Dermis blood vessel endothelial cell (primary cell): ENCODE measurements around the gene HAND2. TPM values are rescaled to one million over a fixed set of nuclear protein-coding genes. Genes with fewer than 3 reads are reported as not detected.
A peak's percentile ranks its signal among the peaks of the same experiment; 100 is the strongest.

Experiments
- DNase-seq: peaks from one replicate; pipeline ENCODE4 v3.0.0; 2010
- total RNA-seq: library from RNA; depleted of rRNA; stranded (reverse); fragments of >200 nt; gene quantifications from 2 replicates; pipeline ENCODE4 v1.2.3, GENCODE V29; 2014

HAND2 gene
- total RNA-seq, 1 donor from 2014 or later, result not detected

DNA sequence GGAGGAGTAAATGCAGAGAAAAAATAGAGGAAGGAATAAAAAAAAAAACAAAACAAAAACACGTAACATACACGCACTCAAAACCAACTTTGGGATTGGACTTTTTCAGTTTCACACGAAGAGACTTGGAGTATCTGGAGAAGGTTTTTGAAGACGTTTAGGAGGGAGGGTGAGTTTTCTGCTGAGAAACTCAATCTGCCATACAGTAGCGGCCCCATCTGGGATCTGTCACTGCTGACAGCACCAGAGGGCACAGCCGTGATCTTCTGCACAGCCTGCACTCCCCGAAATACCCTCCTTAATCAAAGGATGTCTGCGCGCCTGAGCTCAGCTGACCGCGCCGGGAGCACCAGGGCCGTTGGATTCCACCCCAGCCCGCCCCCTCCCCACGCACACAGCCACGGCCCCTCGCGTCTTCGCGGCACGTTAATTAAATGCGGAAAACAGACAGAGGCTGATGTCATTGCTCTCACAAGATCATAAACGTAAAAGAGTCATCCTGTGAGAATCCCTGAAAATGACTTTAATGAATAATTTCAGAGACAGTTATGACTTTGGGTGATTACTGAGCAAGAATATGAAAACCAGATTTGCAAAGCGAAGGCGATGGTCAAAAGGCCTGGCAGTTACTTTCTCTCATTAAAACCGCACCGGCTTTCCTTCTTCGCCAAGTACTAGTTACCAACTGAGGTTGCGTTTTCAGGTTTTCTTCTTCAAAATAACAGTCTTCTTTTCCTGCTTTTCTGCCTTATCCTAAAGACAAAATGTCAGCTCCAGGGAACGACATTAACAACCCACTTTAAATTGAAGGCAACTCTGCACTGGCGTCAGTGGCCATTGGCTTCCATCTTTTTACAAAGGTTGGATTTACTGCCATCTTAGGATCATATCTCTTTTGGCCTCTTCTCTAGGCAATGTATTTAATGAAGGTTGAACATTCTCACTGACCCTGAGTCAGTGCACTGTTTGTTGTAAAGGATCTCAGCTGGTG lies 10.6 kb downstream of the HAND2 start:
- no peak for DNase-seq

DNA sequence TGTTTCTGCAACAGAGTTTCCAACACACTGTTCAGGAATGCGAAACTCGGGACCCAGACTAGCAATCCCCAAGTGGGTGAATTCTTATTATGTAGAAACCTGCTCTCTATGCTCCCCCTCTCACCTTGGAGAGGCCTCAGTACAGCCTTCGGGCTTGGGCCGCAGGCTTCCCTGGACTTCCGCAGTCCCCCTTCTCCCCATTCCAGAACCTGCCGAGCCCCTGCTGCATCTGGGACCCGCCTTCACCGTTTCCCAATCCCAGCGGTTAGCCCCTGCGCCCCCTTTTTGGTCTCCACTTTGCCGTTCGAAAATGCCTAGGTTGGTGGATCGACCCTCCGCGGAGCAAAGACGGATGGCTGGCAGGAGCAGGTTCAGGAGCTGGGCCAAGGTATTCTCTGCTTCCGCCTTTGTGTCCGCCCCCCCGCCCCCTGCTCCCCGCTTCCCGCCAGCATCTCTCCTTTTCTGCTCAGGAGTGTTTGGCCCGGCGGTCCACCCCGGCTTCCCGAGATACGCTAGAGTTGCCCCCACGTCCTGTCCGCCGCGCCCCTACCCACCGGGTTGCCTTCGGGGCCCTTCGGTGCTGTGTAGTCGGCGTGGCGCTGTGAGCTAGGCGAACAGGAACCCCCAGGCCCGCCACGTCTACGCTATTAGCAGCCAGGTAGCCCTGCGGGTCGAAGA lies 11.5 kb downstream of the HAND2 start:
- no peak for DNase-seq

DNA sequence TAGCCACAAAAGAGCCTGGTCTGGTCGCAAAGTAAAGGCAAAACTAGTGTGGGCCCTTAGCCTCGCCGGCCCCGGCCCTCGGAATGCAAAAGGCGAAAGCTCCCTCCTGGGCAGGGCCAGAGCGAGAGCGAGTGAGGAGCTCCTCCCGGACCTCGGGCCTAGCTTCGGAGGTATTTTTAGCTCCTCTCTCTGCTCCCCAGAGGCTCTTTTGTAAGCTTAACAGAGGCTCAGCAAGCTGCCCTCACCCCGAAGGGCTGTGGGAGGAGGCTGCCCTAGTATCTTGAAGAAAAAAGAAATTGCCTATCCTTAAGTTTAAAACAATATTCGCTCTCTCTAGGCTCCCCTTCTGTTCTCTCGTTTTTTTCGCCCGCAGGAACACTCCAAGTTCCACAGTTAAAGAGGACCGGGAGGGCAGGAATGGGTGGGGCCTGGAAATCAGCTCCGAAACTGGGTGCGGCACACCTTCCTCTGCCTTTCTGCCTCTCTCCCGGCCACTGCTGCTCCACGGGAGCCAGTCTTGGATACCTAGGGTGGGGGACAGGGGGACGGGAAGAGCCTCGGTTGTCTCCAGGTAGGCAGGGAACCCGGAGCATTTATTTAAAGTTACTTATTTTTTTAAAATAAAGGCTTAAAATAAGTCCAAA lies 12.1 kb downstream of the HAND2 start:
- no peak for DNase-seq

DNA sequence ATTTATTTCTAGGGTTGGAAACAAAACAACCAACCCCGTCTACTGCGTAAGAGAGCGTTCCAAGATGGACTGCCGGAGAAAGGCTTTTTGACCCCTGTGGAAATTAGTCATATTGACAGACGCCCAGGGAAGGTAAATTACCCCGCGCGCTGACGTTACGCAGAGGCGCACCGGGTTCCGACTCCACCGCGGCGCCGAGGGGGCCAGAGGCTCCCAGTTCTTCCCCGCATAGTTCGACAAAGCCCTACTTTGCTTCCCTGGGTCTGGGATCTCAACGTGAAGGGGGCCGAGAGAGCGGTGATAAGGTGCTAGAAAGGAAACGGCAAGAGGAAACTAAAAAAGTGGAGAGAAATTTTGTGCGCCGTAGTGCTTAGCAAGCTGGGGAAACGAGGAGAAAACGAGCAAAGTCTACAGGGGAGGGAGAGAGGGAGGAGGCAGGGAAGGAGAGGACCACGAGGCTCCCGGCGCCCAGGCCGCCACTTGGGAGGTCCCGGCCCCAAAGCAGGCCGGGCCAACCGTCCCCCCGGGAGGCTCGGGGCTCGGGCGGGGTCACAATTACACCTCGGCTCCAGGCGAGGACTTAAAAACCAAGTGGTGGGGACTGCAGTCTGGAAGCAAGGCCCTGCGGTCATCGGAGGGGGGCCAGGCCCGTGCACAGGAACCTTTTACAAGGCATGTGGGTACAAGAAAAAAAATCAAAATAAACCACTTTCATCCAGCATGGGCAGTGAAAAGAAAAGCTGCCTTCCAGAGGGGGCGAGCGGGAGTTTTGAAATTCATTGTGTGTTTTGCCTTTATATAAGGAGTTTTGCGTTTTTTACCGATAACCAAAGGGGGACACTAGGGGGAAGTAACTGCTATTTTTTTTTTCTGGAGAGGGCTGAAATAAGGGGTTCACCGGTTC lies 13.2 kb downstream of the HAND2 start:
- DNase-seq, result no peak

DNA sequence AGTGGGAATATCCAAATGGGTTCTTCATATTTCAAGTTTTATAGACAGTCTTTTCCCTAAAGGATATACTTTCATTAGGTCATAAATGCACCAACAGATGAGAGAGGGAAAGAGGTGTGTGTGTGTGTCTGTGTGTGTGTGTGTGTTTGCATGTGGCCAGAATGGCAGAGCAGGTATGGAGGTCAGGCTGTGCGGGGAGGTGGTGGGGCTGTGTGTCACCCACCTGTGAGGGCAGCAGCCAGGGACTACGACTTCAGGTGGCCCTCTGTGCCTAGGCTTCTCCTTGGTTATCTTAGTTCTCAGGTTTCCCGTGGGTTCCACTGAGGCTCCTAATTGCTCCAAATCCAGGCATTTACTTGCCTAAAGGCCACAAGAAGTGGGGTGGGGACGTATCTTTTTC lies 14.6 kb downstream of the HAND2 start:
- no peak for DNase-seq

DNA sequence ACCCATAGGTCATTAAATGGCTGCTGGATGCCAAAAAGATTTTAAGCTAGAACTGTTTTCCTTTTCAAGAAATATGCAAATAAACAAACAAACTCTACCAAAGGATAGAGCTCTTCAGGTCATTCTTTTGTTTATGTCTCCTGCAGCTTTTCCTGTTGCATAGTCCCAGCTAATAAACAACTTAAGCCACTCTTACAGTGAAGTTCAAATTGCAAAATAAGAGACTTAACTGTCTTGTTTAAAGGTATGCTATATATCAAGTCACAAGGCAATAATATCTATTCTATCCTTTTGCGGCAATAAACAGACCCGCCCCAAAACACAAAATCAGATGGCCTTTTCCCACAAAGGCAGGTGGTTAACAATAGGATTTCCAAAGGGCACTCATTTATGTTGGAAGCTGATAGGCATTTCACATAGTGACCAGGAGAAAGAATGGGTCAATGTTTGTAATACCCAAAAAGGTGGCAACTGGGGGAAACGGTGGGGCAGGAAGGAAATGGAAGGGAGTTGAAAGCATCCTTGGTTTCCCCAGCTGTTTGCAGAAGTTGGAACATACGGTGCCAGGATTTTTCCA lies 15.3 kb downstream of the HAND2 start:
- DNase-seq, result no peak

DNA sequence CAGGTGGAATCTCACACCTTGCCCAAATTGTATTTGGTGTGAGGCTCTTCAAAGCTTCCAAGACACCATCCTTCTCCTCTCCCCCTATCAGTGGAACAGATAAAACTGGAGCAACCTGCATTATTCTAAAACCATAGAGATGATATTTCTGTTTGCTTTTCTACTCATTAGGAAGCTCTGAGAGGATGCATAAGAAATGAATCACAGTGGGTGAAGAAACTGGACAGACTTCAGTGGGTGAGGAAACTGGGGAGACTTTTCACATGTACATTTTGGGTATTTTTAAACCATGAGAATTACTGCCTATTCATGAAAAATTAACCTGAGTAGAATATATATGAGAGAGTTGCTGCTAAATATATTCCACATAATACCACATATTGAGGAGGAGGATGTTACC lies 16.4 kb downstream of the HAND2 start:
- DNase-seq, result no peak

DNA sequence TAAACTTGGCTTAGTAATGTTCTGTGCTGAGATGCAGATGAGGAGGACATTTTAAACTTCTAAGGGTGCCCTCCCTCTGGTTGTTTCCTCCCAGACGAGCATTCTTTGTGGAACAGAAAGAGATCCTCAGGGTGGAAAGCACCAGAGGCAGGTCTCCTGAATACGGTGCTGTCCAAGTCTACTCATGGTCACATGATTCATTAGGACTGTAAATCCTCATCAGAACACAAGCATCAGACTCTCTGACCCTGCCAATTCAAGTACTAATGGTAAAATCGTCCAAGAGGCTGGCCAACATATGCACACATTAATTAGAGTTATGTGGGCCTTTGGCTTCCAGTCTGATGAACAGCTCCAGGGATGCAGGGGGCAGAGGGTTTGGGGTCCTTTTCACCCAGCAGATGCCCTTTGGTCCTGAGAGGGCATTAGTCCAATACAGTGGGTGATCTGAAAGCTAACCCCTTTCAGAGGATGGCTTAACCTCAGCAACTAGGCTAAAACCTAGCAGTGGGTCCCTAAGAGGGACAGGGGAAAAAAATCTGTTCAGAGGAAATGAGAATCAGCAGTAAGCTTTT lies 18.2 kb downstream of the HAND2 start:
- no peak for DNase-seq

DNA sequence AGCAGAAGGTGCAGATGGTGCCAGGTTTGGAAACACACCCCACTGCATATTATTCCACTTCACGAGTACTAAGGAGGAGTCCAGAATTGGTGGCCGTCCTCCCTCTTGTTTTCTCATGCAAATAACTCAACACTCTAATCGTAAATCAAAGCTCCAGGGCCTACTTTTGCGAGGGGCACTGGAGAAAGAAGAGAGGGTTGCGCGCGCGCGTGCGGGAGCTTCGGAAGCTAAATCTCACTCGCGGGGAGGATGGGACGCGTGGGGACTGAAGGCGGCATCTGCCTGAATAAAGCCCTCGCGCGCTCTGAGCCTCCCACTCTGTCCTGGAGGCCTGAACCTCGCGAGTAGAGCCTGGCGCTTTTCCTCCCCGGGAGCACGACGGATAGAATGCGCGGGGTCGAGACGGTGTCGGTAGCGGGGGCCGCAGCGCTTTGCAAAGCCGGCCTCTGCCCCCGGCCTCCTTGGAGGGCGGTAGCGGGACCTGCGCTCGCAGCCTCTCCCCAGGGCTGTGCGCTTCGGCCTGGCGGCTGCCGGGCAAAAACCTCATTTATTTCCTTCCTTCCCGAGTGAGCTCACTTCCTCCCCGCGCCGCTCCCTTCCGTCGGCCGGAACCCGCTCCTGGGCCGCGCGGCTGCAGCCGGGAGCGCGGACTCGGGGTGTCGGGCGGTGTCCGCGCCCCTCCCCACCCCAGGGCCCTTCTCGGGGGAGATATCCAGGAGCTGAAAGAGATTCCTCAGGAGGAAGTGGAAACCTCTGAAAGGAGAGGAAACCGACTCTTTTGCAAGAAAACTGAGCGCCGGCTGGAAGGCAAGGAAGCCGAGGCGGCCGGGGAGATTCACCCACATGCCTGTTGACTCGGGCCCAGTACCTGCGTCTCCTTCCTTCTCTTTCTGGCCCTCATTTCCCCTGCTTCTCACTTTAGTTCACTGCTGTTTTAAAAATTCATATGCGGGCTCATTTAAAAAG lies 20.7 kb downstream of the HAND2 start:
- DNase-seq, result no peak

DNA sequence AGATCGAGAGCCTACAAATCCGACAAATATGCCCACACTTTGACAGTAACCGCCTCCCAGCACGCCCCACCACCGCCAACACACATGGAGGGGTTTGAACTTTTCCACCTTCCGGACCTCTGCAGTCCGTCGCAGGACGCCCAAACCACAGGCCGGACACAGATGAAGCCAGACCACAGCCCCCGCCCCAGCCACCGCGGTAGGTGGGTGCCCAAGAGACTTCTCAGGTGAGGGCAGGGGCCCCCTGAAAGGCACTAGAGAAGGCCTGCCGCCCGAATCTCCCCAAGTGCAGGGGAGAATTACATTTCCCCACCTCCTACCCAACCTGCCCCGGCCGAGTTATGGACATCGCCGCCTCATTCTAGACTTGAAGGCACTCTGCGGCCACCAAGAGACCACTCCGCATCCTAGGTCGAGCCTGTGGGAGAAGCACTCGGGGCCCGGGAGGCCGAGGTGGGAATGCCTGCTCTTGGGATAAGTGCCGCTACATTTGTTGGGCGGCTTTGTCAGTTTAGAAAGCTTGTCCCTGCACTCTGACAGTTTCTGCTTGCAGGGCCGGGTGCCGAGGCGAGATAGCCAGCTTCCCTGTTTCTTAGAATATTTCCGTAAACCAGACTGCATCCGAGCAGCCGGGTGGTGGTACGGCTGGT lies 21.5 kb downstream of the HAND2 start:
- DNase-seq, result no peak

DNA sequence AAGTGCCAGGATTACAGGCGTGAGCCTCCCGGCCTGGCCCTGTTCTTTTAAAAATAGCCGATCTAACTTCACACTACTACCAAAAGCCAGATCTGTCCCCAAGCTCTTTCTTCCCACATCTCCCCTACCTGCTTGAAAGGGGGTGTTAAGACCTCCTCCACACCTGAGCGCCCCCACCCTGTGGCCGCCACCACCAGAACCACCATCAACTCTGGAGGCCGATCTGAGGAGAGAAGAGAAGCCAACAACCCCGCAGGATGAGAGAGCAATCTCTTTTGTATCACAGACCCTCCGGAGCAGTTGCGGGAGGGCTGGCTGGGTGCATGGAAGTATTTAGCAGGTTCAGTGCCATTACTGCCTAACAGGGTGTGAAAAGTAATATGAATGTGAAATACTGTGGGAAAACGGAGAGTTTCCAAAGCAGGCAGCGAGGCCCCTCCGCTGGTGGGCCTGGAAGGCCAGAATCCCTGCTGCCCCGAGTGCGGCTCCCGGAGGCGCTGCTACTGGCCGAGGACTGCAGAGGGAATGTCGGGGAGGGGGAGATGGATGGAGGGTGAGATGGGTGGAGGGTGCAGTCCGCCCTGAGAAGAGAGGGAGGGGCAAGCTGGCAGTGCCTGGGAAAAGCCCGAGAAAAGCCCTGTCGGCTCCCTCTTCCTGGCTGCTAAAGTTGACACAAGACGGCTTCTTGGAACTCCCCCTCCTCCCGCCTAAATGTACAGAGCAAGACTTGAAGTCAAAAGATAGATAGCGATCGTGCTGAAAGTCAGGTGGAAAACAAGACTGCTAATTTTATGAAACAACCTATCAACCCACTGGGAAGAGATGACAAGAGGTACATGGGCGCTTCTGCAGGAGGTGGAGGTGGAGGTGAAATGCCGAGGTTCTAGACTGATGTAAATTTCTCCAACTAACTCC lies 22.3 kb downstream of the HAND2 start:
- DNase-seq, result no peak

DNA sequence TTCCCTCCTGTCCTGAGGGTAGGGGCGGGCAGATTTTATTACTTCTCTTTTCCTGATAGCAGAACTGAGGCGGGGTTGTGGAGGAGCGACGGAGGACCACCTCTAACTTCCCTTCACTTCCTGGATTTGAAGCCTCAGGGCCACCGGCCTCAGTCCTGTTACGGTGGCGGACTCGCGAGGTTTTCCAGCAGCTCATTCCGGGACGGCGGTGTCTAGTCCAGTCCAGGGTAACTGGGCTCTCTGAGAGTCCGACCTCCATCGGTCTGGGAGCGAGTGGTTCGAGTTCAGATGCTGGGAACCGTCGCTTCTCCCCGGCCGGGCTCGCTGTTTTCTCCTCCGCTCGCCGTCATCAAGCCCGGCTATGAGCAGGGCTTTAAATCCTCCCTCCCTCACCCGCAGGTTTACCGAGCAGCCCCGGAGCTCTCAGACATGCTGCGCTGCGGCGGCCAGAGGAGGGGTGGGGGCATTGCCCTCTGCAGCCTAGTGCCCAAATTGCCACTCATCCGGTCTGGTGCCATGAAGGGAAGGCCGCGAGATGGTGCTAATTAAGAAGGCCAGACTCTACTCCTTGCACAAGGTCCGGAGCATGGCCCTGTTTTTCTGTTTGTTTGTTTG lies 23.3 kb downstream of the HAND2 start:
- DNase-seq, result no peak

DNA sequence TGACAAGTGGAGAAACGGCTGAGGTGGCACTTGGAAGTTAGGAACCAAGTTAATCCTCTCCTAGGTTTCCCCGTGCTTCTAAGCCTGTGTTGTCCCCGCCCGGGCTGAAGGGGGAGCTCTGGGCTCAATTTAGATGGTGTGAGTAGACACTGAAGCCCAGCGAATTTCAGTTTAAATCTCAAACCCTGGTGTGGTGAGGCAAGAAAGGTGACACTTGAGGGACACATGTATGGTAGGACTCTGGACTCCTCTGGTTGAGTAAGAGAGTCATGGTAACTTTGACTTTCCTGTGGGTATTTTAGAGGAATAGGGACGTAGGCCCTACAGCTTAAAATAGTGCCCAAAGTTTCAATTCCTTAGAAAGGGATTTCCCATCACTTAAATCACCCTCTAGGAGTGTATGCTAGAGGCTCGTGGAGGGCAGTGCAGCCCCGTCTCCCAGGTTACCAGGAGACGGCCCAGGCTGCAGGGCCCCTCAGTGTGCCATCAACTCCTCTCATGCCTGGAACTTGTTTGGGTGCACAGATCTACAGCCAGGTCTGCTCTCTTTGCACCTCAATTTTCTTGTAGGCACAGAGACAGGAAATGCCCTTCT lies 24.0 kb downstream of the HAND2 start:
- DNase-seq, result peak; percentile 63

DNA sequence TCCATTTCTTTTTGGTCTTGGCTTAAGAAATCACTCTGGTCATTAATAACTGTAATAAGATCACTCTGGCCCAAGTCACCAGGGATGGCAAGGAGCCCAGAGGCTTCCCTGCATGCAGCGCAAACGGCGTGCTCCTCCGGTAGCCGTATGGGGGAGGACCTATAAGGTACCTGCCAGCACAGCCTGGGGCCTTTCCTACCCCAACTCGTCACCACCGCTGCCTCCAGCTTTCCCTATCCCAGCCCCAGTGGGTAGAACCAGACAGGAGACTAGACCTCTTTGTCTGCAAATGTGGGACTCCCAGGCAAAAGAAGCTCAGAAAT lies 25.9 kb downstream of the HAND2 start:
- DNase-seq, result no peak

DNA sequence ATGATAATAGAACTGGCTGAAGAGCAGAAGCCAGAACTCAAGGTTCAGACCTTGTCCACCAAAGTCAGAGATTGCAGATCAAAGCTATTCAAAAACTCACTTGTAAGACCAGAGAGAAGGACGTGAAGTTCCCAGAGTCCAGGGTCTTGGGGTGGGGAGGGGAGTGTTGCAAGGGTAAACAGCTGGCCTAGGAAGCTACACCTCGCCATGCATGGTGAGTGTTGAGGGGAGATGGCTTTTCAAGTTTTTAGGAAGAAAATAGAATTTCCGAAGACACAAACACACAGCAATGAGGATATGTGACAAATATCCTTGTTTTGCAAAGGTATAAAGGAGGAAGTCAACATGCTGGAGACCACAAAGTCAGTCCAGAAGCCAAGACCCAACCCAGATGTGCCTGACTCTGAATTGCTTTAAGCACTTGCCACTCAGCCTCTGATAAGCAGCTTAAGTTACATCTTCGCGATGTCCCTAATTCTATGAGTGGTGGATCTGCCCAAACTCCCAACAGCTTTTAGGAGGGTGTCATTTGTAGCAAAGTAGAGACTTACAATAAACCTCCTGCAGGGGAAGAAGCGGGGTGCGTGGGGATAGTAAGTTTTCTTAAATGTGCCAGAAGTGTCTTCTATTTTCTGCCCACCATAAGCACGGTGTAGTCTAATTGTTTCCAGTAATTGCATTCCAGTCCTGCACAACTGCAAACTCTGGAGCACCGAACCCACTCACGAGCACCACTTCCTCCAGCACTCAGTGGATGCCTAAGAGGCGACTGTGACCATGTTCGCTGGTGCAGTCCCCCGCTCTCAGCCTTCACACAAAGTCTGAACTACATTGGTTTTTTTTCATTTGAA lies 26.5 kb downstream of the HAND2 start:
- no peak for DNase-seq

DNA sequence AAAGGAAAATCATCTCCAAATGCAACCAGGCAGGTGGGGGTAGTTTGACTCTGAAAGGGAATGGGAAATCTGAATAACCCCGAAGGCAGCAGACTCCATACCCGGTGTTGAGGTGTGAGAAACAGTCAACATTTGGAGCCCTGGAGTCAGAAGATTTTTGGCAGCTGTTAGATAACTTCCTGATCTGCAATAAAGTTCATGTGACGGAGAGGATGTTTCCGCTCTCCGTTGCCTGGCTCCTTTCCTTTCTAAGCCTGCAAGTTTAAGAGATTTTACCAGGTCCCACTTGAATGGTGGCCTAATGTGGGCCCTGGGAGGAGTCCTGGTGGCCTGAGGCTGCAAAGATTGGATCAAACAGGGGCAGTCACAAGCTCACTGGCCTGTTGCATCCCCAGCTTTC lies 27.7 kb downstream of the HAND2 start:
- no peak for DNase-seq

DNA sequence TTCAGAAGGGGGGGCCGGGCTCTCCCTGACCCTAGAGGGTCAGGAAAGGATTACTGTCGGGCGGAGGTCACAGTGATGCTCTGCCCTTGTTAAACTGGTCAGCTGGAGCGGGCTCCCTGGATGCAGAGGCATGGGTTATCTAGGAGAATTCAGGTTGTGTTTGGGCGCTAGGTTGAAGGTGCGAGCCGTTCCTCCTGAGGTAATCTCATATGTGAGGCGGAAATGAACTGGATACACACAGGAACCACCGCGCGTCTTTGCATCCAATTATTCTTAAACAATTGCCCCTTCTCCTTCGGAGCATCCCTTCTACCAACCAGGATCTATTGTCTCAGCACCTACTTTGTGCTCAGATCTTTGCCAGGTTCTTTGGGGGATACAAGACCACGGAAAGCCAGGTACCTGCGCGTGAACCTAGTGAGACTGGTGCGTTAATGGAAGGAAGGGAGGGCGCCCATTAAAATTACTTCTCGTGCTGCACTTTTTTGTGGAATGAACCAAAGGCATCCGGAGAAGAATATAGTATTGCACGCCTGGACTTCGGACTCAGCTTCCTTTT lies 28.4 kb downstream of the HAND2 start:
- no peak for DNase-seq
